GM21529 (cell line): ENCODE results near the gene LYRM7.
A peak's percentile ranks its signal among the peaks of the same experiment; 100 is the strongest.
"Not testable (repeated sequence)": the region's sequence is repeated elsewhere in the genome, so short reads cannot be mapped to it uniquely, and the experiment has no call there.

Experiments used
- ATAC-seq: cut with Tn5 transposase; IDR thresholded peaks from one replicate; pipeline ENCODE4 v1.9.1; 2021; ENCODE audit not compliant: unreplicated experiment

Gene LYRM7

DNA sequence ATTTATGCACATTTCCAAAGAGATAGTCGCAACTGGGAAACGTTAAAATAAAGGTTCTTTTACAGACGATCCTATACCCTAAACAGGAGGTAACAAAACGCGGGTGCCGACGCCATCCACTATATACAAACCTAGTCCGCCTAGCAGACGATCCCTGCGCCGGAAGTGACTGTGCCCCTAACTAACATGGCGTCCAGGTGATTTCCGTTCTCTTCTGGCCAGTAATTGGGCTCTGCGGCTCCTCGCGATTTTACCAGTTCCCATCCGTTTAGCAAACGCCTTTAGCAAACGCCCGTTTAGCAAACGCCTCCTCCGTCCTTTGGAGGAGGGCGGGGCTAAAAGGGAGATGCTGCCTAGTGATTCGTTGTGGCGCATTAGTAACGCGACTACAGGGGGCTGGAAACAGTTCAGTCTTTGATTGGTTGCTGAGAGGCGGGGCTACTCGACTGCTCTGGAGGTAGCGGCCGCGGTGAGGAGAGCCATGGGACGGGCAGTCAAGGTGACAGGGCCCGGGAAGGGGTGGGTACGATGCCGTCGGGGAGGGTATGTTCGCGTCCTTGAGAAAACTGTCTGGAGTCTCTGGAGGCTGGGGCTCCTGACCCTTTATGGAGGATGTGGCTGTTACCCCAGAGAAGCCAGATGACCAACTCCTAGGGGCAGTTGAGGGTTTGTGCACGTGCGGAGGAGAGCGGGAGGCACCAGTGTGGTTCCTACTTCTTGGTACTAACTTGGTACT is at the start of gene LYRM7:
Gene LYRM7 (plus strand): TSS at position 405 of the 736 bp plus-strand sequence. CDS start 77 bp downstream, at position 482.
- ATAC-seq: peak; percentile 97

DNA sequence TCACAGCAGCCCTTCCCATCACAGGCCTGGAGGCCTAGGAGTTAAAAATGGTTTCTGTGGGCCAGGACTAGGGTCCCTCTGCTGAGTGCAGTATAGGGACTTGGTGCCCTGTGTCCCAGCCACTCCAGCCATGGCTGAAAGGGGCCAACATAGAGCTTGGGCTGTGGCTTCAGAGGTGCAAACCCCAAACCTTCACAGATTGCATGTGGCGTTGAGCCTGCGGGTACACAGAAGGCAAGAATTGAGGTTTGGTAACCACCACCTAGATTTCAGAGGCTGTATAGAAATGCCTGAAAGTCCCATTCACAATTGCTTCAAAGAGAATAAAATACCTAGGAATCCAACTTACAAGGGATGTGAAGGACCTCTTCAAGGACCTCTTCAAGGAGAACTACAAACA is 43.5 kb upstream of the LYRM7 start:
- not testable (repeated sequence) for ATAC-seq

DNA sequence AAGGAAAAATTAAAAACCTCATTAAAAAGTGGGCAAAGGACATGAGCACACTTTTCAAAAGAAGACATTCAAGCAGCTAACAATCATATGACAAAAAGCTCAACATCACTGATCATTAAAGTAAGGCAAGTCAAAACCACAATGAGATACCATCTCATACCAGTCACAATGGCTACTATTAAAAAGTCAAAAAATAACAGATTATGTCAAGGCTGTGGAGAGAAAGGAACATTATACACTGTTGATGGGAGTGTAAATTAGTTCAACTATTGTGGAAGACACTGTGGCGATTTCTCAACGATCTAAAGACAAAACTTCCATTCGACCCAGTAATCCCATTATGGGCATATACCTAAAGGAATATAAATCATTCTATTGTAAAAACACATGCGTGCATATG is 41.4 kb upstream of the LYRM7 start:
- no peak for ATAC-seq

DNA sequence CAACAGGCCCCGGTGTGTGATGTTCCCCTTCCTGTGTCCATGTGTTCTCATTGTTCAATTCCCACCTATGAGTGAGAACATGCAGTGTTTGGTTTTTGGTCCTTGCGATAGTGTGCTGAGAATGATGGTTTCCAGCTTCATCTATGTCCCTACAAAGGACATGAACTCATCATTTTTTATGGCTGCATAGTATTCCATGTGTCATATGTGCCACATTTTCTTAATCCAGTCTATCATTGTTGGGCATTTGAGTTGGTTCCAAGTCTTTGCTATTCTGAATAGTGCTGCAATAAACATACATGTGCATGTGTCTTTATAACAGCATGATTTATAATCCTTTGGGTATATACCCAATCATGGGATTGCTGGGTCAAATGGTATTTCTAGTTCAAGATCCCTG is 37.7 kb upstream of the LYRM7 start:
- not testable (repeated sequence) for ATAC-seq

DNA sequence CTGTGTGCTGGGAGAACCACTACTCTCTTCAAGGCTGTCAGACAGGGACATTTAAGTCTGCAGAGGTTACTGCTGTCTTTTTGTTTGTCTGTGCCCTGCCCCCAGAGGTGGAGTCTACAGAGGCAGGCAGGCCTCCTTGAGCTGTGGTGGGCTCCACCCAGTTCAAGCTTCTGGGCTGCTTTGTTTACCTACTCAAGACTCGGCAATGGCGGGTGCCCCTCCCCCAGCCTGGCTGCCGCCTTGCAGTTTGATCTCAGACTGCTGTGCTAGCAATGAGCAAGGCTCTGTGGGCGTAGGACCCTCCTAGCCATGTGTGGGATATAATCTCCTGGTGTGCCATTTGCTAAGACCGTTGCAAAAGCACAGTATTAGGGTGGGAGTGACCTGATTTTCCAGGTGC is 32.3 kb upstream of the LYRM7 start:
- ATAC-seq: not testable (repeated sequence)

DNA sequence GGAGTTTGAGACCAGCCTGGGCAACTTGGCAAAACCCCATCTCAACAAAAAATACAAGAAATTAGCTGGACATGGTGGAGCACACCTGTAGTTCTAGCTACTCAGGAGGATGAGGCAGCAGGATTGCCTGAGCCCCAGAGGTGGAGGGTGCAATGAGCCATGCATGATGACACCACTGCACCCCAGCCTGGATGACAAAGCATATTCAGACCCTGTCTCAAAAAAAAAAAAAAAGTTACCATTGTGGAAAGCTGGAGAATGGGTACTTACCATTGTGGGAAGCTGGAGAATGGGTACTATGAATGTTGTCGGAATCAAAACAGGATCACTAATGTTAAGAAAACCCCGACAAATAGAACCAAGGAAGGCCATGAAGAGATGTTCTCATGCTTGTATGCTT is 31.4 kb upstream of the LYRM7 start:
- ATAC-seq: no peak

DNA sequence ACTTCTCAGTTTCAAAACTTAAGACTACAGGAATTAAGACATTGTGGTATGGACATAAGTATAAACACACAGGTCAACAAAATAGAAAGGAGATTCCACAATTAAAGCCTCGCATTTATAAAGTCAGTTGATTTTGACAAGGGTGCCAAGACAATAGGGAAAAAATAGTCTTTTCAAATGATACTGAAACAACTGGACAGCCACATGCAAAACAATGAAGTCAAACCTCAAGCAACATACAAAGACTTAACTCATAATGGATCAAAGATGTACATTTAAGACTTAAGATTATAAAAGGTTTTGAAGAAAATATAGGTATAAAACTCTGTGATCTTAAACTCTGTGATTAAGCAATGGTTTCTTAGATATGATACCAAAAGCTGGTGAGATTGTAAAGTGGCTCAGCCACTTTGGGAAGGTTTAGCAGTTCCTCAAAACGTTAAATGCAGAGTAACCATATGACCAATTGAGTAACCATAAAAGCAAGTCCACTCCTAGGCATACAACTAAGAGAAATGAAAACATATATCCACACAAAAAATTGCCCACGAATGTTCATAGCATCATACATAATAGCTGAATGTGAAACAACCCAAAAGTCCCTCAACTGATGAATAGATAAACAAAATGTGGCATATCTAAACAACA is 27.6 kb upstream of the LYRM7 start:
- no peak for ATAC-seq

DNA sequence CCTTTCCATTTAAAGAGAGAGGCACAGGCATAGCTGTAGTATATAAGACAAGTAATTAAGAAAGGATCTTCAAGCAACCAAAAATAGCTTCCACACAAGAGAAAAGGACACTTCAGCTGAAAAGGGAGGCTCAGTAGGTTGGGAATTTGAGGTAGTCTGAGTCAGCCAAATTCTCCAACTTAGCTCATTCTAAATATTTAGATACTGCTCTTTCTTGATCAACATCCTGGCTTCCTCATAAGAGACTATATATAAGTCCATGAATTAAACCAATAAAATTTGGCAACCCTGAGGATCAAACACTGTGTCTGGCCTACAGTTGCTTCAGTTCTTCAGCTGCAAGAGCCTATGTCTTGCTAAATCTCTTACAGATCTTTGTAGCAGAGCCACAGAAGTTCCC is 23.5 kb upstream of the LYRM7 start:
- ATAC-seq: no peak

DNA sequence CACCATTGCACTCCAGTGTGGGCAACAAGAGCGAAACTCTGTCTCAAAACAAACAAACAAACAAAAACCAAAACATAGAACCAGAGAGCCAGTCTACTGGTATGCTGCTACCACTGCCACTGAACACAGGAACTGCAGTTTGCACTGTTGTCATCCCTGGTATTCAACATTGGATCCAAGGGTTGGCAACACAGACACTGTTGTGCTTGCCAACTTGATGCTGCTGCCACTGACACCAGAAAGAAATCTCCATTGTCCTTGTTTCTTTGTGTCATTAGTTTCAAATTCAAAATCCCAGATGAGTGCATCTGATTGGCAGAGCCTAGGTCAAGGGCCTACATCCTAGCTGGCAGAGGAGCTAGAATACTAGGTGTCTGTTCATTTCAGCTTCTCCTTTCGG is 21.9 kb upstream of the LYRM7 start:
- no peak for ATAC-seq

DNA sequence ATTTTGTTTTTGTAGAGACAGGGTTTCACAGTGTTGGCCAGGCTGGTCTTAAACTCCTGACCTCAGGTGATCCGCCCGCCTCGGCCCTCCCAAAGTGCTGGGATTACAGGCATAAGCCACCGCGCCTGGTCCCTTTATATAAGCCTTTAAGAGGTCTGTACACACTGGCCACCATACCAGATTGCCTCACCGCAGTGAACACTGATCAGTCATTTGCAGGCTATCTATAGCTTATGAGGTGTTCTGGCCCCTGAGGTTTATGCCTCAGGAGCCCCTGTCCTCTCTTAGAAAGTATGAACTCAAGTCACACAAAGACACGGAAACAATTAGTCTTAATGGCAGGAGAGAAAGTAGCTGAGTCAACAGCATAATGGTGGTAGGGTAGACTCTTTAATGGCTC is 20.3 kb upstream of the LYRM7 start:
- ATAC-seq: no peak

DNA sequence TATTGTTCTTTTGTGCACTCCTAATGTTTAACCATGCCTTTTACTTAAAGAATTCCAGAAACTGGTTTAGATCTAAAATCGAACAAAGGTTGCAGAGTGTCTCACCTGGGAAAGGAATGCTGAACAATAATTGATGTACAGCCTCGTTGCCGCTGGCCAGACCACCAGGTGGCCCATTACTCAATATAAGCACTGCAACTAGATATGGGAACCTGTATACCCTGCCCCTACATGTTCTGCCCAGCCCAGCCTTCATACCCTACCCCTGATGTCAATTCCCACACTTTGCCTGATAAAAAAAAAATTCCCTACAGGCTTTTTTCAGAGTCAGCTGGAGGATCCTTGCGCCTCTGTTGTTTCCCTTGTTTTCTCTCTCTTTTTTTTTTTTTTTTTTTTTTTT is 19.5 kb upstream of the LYRM7 start:
- no peak for ATAC-seq

DNA sequence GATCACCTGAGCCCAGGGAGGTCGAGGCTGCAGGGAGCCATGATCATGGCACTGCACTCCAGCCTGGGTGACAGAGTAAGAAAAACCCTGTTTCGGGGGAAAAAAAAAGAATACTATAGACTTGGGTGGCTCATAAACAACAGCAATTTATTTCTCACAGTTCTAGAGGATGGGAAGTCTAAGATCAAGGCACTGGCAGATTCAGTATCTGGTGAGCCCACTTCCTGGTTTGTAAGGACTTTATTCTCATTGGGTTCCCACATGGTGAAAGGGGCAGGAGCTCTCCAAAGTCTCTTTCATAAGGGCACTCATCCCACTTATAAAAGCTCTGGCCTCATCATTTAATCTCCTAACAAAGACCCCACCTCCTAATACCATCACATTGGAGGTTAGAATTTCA is 14.4 kb upstream of the LYRM7 start:
- ATAC-seq: no peak

DNA sequence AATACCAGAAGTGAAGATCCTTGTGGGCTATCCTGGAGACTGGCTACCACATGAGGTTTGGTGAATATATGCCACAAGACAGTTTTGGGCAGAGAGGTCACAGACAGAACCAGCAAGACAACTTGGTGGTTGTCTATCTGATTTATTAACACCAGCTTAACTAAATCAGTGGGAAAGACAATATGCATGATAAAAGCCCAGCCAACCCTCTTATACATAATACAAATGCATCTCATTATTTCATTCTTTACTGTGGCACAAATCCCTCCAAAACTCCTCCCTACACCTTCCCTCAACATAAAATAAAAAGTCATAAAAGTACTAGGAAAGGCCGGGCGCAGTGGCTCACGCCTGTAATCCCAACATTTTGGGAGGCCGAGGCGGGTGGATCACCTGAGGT is 13.8 kb upstream of the LYRM7 start:
- ATAC-seq: no peak

DNA sequence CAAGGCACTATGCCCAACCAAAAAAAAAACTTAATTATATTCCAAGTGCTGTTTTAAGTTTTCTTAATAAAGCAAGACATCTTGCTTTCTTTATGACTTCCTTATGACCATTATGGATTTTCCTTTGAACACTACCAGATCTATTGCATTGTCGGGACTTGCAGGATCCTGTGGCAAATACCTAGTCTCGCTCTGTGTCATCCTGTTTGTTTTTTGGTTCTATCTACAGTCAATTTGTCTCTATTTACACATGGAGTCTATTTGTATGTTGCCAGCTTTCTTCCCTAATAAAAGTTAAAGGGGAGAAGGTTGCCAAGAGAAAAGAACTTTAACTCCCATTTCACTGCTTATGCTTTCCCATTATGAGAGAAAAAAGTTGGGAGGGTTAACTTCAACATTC is 10.6 kb upstream of the LYRM7 start:
- ATAC-seq: no peak

DNA sequence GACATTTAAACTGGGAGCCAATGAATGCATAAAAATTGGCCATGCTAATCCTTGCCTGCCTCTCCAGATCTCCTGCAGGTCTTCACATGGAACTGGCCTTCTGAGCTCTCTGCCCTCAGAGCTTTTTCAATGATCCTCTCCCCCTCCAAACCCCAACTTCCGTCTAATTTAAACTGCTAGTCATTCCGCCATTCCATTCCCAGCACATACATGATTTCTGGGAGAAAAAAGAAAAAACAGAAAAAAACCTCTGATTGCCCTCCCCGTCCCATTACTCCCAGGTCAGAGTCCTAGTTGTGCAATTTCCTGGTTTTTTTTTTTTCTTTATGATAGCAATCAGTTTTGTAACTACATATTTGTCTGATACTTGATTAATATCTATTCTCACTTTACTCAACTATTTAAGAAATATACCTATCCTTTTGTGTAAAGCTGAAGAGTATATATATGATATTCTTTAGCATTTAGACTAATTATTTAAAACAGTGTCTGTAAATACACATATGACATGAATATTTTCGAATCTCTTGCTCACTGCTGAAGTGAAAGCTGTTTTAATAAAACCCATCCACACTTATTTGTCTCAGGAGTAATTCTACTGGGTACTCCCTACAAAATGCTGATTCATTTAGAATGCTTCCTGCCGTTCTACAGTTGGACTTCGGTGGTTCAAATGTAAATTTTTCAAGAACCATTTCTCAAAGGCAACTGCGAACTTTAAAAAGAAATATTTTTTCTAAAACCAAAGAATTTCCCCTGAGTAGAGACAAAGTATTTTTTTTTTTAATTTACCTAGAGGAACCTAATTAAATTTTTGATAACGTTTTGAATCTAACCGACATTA is 7.2 kb upstream of the LYRM7 start:
- no peak for ATAC-seq

DNA sequence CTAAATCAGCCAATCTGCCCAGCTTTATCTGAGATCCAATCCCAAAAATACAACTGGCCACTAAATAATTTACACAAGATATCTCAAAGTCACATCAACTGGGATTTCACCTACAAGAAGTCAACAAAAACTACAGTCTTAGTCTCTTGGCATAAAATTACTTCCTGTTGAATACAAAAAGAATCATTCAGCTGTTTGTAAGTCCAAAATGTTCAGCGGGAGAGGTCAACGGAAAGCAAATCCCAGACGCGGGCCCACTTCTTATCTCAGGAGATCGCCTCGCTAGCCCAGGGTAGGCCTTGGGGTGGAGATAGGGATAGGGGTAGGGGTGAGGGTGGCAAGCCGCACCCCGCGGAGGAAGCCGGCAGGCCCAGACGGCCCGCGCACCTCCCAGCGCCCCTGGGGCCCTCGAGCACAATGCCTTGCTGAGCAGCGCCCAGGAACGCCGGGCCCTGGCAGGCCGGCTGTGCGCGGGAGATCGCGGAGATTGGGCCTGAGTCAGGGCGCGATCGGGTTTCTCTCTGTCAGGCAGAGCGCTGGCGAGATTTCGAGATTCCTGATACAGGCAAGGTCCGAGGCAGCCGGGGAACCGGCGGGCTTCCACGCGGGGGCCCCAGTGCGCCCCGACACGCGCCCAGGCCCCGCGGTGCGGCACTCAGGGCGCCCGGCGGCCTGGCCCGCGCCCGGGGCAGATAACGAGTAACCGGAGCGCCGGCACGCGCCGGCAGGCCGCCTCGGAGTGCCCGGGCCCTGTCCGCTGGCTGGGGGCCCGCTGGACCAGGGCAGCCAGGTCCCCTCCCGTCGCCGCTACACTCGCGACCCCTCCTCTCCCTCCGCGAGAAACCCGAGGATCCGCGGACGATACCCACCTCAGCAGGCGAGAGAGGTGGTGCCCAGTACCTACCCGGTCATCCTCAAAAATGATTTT is 6.3 kb upstream of the LYRM7 start:
- ATAC-seq: peak; percentile 70

DNA sequence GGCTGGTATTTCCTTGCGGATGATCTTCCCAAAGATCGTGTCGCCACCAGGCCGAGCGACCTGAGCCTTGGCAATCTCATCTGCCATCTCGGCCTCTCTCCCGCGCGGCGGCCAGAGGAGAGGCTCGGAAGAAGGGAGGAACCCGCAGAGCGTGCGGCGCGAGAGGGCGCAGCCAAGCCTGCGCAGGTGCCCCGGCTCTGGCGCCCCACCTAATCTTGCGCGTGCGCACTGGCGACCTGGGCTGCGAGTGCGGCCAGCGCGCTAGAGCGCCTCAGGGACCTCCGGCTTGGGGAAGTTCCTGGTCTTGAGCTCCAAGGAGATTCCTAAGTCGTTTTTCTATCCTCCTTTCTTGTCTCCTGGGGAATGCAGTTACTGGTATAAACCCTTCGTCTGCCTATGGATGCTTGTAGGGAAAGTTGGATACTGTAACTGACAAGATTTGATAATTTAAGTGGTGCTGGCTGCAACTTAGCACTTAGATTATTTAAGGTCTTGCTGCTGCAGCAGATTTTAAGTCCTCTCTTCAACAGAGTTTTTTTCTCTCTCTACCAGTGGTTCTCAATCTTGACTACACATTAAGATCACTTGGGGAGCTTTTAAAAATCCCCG is 5.5 kb upstream of the LYRM7 start, which contains the start of gene HINT1:
Gene HINT1 (minus strand): TSS at position 138 of the 609 bp plus-strand sequence. CDS start 51 bp downstream, at position 87.
- ATAC-seq: peak; percentile 81

DNA sequence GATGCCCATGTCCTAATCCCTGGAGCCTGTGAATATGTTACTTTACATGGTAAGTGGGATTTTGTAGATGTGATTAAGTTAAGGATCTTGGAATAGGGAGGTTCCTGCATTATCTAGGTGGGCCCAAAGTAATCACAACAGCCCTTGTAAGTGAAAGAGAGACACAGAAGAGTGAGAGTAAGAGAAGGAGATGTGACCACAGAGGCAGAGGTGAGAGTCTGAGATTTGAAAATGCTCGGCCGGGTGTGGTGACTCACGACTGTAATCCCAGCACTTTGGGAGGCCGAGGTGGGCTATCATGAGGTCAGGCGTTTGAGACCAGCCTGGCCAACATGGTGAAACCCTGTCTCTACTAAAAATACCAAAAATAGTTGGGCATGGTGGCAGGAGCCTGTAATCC is 3.1 kb upstream of the LYRM7 start:
- ATAC-seq: no peak

DNA sequence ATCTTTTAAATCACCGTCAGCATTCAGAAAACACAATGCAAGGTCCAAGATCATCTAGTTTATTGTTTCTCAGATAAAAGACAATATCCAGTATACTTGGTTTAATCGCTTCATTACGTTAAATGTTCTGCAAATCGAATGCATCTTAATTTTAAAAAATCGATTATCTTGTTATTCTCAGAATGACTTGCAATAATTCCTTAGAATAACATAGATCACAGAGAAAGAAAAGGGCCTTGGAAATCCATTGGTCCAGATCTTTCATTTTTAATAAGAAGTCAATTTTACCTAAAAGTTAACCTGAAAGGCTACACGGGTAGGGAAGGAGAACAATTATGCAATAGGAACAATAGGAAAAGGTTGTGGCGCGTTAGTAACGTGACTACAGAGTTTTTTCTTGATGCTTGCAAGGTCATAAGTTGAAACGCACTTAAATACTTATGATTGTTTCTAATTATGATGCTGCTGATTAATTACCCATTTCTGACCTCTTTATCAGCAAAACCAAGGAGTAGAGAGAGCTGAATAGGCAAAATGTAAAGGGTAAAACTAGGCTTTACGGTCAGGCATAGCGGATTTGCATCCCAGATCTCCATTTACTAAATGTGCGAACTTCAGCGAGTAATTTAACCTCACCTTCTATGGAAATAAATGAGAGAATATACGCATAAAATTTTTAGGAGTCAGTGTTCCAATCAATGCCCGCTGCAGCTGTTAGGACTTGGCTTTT is 769 bp upstream of the LYRM7 start:
- ATAC-seq: no peak
